ENCODE results near the gene LSM3.

Gene LSM3

DNA sequence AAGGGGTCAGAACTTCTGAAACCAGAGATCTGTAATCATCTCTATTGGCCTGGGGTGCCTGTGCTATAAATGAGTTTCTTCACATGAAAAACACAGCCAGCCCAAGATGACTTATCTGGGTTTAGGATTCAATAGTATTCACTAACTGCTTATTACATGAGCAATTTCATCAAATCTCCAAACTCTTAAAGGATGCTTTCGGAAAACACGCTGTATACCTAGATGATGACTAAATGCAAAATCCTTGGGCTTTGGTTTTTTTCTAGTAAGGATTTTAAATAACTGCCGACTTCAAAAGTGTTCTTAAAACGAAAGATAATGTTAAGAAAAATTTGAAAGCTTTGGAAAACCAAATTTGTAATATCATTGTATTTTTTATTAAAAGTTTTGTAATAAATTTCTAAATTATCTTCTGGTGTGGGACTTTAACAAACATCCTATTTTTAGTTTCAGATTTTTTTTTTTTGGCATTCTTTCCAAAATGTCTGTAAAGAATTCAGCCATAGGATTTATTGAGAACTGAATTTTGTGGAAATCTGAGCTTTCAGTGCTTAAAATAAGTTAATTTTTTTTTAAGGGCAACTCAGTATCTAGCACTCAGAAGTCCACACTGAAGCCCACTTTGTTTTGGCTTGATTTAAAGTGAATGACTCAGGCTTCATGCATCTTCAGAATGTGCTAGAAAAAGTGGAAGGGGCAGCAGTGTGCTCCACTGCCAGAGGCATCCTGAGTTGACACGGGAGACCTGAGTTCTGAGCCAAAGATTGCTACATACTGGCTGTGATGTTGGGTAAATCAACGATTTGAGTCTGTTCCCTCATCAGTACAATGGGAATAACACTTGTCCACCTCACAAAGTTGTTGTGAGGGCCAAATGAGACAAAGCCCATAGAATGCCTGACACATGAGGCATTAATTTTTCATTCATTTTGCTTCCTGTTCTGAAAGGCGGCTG, 35.1 kb upstream of the LSM3 start:
- DNase-seq: no peak

- DNase-seq: peak; percentile 68
Measured at GRCh38 chr3:14144423-14145075, 34.1 kb upstream of the LSM3 start.

- no peak for DNase-seq
Measured at GRCh38 chr3:14145236-14145635, 33.4 kb upstream of the LSM3 start.

DNA sequence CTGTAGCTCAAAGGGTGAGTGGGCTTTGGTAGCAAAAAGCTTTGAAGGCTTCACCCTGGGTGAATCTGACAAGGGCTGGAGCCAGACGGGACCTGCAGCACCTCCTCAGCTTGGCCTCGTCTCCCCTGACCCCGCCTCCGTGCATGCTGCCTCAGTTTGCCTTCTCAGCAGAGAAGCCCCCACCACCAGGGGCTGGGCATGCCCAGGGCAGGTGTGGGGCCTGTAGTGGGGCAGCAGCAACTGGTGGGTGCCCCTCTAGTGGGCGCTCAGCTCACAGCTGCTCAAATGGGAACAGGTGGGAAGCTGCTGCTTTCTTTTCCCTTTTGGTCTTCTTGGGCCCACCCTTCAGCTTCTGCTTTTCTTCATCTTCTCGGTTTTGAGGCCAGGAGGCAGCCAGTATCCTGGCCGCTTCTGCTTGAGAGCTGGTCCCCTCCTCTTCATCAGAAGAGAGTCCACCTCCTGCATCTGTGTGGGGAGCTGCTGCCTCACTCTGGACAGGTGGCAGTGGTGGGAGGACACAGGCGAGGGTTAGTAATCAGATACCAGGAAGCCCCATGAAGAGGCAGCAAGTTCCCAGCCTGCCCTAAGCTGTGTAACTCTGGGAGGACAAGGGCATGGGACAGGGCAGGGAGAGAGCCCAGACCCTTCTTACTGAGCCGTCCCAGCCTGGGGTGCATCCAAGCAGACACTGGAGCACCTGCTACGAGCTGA, 32.8 kb upstream of the LSM3 start:
- DNase-seq: no peak

DNA sequence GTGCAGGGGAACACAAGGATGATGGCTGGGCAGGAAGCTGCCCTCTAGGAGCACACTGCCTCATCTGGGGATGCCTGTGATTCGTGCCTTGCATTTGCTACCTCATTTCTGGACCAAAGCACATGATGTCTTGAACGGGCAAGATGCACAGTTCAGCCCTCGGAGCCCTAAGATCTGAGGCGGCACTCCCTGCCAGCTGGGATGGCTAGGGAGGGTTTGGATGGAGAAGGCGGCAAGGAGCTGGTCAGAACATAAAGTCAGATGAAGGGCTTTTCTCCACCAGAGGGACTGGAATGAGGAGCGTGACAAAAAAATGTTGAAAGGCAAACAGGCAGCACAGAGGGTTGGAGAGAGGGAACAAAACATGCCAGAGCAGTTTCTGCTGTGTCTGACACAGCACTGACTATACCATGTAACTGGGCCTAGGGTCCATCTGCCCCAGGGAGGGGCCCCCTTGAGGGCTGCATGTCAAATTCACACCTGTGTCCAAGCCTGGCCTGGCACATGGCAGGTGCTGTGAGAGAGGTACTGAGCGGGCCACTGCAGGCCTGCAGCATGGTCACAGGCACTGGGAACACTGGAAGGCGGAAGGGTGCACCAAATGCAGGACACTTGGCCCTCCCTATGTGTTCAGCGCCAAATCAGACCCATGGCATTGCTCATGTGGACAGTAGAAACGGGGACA, 32.1 kb upstream of the LSM3 start:
- no peak for DNase-seq

- DNase-seq: no peak
Measured at GRCh38 chr3:14147066-14147435, 31.6 kb upstream of the LSM3 start.

- no peak for DNase-seq
Measured at GRCh38 chr3:14147617-14148016, 31.0 kb upstream of the LSM3 start.

GRCh38 chr3:14148041-14148985, 30.3 kb upstream of the LSM3 start:
- no peak for DNase-seq

DNA sequence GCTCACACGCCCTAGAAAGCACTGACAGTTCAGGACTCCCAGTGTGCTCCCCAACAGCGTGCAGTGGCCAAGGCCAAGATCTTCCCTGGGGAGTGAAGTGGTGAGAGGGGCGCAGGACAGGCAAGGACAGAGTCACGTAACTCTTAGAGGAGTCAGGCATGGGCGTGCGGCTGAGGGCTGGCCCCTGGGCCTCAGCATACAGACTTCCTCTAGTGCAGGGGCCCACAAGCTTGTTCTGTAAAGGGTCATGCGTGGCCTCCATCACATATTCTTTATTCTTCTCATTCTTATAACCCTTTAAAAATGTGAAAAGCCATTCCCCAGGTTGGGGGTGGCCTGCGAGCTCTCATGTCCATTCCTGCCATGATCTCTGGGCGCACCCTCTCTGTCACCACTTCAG, 28.5 kb upstream of the LSM3 start:
- DNase-seq: no peak

DNA sequence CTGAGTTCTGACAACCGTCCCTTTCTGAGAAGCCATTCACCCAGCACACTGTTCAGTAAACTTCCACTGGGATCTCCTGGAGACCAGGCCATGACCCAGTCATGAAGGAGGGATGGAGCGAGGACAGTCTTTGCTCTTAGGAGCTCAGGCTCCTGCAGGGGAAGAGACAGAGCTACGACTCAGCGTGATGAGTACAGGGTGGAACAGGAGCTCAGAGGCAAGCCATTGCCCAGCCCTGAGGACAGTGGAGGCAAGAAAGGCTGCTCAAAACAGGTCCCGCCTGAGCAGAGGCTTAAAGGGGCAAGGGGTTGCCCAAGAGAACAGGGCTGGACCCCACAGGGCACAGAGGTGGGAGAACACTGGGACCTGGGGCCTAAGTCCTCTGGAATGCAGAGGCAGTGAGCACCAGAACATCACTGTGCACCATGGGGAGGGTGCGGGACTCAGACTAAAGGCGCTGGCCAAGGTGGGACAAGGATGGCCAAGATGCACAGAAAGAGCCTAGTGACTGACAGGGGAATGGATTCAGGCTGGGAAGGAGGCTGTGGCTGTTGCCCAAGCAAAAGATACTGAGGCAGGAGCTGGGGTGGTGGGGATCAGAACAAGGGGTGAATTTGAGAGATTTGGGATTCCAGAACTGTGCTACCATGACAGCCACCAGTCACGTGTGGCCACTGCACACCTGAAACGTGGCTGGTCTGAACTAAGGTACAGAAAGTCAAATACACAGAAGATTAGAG, 28.0 kb upstream of the LSM3 start:
- no peak for DNase-seq

DNA sequence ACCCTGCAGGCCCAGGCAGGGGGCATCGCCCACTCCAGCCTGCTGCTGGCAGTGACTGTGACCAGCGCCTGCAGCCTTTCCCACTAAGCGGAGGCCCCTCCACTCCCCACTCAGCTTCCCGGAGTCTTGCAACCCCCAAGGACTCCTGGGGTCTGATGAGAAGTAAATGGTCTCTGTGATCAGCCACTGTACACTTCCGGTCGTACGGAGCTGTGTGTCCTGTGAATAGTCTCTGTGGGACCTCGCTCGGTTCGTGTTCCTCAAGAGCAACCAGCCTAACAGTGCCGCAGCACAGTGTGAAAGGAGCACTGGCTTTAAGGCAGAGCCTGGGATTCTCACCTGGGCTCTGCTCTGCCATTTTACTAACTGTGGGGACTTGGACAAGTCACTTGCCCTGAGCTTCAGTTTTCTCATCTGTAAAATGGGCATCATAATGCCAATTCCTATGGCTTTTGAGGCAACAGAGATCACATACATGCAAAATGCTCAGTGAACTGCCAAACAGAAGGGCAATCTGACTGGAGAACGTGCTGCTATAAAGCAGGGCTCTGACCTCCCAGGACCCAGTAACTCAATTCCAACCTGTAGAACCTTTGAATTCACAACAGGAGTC, 27.0 kb upstream of the LSM3 start:
- no peak for DNase-seq

DNA sequence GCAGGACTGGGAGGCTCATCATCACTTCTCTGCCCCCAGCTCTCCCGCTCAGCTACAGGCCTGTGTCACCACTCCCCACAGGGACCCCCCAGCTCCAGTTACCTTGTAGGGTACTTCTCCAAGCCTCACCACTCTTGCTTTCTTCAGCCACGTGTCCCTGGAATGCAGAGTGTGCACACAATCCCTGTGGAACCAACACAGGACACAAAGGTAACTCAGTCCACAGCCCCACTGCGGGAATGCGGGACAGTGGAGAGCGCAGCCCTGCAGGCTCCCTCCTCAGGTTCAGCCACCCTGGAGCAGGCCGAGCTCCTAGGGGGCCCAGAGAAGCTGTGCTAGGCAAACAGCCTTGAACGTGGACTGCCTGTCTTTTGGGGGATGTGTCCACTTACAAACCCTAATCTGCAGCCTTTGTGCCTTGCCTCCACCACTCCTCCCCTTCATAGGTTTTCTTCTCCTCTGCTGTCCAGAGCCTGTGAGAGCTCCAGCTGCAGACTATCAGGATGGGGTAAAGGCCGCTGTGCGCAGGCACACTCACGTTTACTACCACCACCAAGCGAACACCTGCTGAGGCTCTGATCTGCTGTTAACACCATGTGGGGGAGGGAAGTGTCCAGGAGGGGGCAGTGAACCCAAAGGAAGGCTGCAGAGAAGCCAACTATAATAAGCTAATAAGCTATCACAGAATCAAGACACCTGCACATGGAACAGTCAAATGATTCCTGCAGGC, 26.2 kb upstream of the LSM3 start:
- no peak for DNase-seq

- DNase-seq: no peak
Measured at GRCh38 chr3:14152963-14153355, 25.7 kb upstream of the LSM3 start.

- DNase-seq: no peak
Measured at GRCh38 chr3:14153663-14154062, 25.0 kb upstream of the LSM3 start.

- no peak for DNase-seq
Measured at GRCh38 chr3:14154276-14154675, 24.3 kb upstream of the LSM3 start.

DNA sequence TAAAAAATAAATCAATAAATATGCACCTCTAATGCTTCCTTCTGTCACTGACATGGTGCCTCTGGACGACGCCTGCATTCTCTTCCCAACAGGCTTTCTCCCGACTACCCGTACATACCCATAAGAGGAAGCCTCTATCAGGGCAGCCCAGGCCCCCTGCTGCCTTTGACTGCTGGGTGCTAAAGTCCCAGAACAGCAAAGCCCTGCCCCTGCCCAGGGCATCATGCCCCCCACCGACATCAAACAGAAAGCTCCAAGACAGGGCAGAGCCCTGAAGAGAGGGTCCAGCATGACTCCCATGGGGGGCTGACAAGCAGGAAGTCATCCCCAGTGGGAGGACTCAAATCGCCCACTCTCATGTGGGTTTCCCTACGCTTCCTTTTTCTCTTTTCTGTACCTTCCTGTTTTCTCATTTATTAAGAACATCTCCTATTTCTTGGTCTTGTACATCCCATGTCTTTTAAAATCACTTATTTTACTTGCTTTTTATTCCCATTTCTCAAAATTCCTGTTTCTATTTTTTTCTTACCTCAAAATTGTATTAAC, 23.6 kb upstream of the LSM3 start:
- no peak for DNase-seq

GRCh38 chr3:14156201-14156600, 22.4 kb upstream of the LSM3 start:
- DNase-seq: no peak

GRCh38 chr3:14156843-14157561, 21.6 kb upstream of the LSM3 start:
- DNase-seq: no peak

DNA sequence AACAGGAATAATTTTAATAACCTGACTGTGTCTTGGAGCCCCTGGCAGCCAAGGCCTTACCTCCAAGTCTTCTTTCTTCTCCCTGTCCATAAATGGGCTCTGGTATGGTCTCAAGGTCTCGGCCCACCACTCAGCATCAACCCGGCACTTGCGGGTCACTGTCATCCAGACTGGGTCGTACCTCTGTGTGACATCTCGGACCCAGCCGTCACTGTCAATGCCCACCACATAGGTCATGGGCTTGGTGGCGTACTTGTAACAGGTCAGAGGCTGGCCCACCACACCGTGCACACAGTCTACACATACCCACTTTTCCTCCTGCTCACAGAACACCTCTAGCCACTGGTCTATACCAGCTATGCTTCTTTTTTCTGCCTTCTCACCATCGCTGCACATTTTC, 20.7 kb upstream of the LSM3 start:
- DNase-seq: no peak

All from NCI-H774 (cell line).